ENCODE measurements around the gene ZNF544.

Gene ZNF544

DNA sequence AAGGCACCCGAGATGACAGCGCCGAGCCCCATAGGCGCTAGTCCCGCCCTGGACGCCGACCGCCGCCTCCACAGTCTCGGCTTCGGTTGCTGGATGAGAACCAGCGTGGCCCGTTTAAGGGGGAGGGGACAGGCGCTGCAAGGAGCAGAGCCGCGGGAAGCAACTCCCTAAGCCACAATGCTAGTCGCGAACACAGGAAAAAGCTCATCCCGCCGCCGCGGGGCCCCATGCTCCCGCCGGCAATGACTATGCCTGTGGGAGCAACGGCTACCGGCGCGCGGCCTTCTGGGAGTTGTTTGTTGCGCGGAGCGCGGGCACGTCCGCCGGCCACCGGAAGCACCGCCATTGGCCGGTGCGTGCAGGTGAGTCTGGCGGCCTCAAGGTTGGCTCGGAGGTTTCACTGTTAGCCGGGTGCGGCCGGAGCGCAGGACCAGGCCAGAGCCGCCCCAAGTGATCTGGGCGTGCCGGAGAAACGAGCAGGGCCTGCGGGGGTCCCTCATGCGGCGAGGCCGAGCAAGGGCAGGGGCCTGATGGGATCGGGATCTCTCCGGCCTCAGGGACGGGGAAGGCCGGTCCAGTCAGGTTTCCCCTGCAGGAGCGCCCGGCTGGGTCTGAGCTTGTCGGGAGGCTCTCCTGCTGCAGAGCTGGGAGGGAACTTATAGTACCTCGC is at the start of gene ZNF544:
TSS of gene ZNF544 (plus strand) at position 330 of the 670 bp plus-strand sequence. CDS start 15,110 bp downstream, outside the sequence.
- DNase-seq = peak; percentile 71

GRCh38 chr19:58181902-58182576 is 46.7 kb upstream of the ZNF544 start:
- DNase-seq = no peak

DNA sequence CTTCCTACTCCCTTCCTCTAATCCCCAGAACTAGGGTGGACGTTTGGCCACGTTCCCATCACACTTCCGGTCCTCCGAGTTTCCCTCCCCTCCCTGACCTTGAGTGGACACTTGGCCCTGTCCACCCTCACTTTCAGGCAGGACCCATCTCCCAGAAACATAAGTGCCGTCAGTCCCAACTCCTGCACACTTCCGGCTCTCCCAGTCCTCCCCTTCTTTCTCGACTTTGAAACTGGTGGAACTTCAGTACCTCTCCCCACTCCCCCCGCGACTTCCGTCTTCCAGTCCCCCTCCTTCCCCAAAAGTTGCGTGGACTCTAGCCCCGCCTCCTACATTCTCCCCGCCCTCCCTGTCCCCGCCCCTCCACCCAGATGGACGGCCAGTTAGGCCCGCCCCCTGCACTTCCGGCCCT is 46.1 kb upstream of the ZNF544 start:
- no peak for DNase-seq

GRCh38 chr19:58182989-58183816 is 45.5 kb upstream of the ZNF544 start, which contains the start of gene ZNF274:
Gene ZNF274 (plus strand): TSS chr19:58183061. CDS start chr19:58183966, 905 bp downstream.
- DNase-seq = peak; percentile 86

DNA sequence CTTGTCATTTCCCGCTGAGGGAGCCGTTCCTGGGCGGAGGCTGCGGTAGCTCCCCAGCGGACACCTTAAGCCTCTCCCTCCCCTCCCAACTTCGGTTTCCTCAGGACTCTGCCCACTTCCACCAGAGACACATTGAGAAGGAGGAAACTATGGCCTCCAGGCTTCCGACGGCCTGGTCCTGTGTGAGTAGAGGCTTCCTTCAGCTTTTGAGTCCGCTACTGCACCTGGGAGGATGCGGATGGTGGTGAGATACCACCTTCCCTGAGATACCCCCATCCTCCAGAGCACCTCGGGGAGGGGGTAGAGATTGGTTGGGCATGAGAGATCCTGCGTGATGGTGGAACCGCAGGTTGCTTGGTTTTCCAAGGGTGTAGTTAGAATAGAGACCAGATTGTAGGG is 44.9 kb upstream of the ZNF544 start:
- no peak for DNase-seq

DNA sequence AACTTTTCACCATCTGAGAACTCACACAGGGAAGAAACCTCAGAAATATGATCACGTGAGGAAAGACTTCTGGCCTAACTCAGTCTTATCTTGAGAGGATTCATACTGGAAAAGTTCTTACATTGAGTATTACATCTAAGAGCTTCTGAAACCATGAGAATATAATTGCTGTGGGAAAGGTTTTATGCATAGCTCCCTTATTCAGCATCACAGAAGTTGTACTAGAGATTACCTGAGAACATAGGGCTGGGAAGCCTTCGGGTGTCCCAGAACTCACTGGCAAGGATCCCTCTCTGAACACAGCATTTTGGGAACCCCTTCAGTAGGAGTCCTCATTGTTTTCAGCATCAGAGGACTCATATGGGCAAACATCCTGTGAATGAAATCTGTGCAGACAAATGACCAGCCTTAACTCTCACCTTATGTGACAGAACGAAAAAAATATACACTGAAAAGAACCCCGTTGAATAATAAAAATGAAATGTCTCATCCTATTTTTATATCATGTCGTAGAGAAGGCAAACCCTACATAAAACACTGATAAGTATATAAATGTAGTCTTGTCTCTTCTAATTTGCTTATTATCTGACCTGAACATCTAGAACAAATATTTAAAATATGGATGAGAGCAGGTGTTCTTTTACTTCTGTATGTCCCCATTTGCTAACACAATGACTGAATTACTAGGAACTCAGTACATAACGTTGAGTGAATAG is 31.7 kb upstream of the ZNF544 start:
- DNase-seq = no peak

DNA sequence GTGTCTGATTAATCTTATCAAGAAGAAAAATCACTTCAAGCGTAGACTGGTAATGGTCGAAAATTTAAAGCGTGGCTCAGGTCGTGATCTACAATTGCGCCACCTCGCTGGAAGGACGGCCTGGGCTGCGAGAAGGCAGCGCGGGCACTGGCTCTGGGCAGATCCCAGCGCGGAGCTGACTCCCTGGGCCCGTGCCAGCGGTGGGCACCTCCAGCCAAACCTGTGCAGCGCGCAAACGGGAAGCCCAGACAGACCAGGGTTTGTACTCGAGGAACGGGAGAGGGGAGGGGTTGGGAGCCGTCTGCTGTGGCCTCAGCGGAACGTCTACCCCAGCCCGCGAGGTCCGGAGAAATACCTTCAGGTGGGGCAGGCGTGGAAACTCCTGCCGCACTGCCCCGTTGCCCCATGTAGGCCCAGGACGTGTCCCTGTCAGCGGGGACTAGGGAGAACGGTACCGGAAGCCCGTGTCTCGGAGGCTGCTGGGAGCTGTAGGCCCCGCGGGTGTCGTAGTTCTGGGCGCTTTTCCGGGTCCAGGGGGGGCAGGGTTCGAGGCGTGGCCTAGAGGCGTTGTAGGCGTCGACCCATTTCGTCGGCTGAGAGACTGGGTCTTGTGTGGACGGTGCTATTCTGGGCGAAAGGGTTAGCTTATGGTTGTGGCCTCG is 24.8 kb upstream of the ZNF544 start:
- no peak for DNase-seq

GRCh38 chr19:58204566-58204965 is 24.1 kb upstream of the ZNF544 start:
- no peak for DNase-seq

DNA sequence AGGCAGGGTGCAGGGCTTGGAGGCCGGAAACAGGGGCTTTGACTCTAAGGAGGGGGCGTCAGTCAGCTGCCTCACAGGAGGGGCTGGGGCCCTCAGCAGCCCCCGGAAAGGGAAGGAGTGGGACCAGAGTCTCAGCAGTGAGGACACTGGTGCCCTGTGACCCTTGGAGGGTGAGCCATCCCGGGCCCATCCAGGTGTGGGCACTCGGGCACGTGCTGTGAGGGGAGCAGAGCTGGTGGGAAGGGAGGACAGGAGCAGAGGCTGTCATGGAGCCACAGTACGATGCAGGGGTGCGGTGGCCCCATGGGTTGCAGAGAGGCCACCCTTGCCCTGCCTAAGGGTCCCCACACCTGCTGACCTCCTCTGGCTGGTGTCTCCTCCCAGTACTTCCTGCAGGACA is 19.1 kb upstream of the ZNF544 start:
- DNase-seq = no peak

DNA sequence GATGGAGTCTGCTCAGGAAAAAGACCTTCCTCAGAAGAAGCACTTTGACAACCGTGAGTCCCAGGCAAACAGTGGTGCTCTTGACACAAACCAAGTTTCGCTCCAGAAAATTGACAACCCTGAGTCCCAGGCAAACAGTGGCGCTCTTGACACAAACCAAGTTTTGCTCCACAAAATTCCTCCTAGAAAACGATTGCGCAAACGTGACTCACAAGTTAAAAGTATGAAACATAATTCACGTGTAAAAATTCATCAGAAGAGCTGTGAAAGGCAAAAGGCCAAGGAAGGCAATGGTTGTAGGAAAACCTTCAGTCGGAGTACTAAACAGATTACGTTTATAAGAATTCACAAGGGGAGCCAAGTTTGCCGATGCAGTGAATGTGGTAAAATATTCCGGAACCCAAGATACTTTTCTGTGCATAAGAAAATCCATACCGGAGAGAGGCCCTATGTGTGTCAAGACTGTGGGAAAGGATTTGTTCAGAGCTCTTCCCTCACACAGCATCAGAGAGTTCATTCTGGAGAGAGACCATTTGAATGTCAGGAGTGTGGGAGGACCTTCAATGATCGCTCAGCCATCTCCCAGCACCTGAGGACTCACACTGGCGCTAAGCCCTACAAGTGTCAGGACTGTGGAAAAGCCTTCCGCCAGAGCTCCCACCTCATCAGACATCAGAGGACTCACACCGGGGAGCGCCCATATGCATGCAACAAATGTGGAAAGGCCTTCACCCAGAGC is 16.2 kb upstream of the ZNF544 start:
- no peak for DNase-seq

DNA sequence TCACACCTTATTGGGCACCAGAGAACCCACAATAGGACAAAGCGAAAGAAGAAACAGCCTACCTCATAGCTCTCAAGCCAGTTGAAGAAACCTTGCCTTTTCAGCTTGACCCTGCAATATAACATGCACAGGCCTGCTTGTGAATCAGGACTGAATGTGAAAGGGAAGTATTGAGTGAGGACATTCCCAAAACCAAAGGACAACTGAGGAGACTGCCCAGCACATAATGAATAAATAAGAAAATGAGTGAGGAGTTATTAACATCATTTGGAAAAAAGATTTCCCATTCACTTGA is 15.7 kb upstream of the ZNF544 start:
- DNase-seq = no peak

DNA sequence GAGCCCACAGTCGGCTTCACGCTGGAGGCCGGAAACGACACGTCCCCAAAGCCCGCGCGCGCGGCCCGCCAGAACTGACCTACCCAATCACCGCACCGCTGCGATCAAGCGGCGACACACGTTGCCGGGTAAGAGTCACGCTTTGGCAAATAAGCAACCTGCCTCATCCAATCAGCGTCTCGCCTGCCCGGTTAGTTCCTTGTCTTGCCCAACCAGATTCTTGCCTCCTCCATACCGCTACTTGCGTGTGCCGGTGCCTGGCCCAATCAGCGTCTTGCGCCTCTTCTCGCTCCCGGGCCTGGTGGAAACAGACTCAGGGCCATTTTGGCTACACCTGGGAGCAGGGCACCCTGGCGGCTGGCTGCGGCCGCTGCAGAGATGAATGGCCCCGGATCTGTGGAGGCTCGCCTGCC is 11.6 kb upstream of the ZNF544 start:
- no peak for DNase-seq

DNA sequence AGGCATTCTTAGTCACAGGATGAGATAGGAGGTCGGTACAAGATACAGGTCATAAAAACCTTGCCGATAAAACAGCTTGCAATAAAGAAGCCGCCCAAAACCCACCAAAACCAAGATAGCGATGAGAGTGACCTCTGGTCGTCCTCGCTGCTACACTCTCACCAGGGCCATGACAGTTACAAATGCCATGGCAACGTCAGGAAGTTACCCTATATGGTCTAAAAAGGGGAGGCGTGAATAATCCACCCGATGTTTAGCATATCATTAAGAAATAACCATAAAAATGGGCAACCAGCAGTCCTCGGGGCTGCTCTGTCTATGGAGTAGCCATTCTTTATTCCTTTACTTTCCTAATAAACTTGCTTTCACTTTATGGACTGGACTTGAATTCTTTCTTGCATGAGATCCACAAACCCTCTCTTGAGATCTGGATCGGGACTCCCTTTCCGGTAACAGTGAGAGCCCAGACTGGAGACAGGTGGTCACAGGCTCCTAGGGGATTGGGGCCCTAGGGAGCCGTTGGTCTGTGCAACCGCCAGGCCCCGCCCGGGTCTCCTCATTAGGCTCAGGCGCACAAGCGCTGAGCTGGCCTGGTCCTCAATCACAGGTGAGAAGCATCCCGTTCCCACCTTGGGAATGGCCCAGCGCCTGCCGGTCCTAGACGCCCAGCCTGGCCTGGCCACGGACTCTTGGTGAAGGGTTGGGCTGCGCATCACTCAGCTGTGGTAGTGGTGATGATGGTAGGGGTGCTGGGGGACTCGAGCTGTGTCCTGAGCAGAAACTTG is 10.9 kb upstream of the ZNF544 start:
- DNase-seq = no peak

- no peak for DNase-seq
These were observed 9.8 kb upstream of the ZNF544 start for GRCh38 chr19:58218899-58219298.

GRCh38 chr19:58227964-58228584 is 640 bp upstream of the ZNF544 start:
- no peak for DNase-seq

- no peak for DNase-seq
These were observed 533 bp downstream of the ZNF544 start for GRCh38 chr19:58229255-58229639.

GRCh38 chr19:58237324-58237723 is 8.6 kb downstream of the ZNF544 start:
- no peak for DNase-seq

GRCh38 chr19:58243351-58243750 is 14.6 kb downstream of the ZNF544 start:
- DNase-seq = no peak

DNA sequence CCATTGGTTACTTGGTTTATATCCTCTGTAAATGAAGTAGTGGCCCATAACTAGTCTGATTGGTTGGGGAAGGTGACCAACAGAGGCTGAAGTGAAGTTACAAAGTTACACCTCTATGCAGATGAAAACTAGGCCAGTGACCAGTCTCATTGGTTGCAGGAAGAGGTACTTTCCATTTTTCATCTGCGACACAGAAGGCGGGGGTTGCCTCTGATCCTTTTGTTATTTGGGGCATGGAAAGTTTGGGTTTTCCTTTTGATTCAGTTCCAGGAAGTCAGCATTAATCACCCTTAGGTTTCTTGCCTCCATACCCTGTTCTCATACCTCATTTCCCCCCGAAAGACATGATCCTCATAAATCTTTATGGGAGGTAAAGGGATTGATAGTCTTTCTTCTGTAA is 20.2 kb downstream of the ZNF544 start:
- no peak for DNase-seq

- DNase-seq = no peak
These were observed 23.5 kb downstream of the ZNF544 start for GRCh38 chr19:58252102-58252685.

Measured in NCI-H345 (cell line).